Chondrocyte (in vitro differentiated cells): Measurements from ENCODE around the gene STK10. TPM values are rescaled to one million over a fixed set of nuclear protein-coding genes. Genes with fewer than 3 reads are reported as not detected.
A peak's percentile ranks its signal among the peaks of the same experiment; 100 is the strongest.

Experiments used
- DNase-seq: peaks from one replicate; pipeline ENCODE4 v3.0.0; 2021; ENCODE audit warnings: mixed read lengths, low spot score
- H3K27ac Mint-ChIP-seq: one replicate; pipeline ENCODE4 v1.8.0; 2021; ENCODE audit warnings: mild to moderate bottlenecking, moderate library complexity, mixed read lengths; ENCODE audit not compliant: unreplicated experiment
- H3K27me3 Mint-ChIP-seq: 2 replicates; pipeline ENCODE4 v1.8.0; 2021; ENCODE audit warnings: low read depth, mixed read lengths
- H3K36me3 Mint-ChIP-seq: 2 replicates; pipeline ENCODE4 v1.8.0; 2021; ENCODE audit warnings: low read depth, mixed read lengths
- H3K4me1 Mint-ChIP-seq: 2 replicates; pipeline ENCODE4 v1.8.0; 2021; ENCODE audit warnings: low read depth, mild to moderate bottlenecking, mixed read lengths
- H3K4me3 Mint-ChIP-seq: one replicate; pipeline ENCODE4 v1.8.0; 2021; ENCODE audit warnings: mild to moderate bottlenecking, moderate library complexity, mixed read lengths; ENCODE audit not compliant: unreplicated experiment
- H3K9me3 Mint-ChIP-seq: 2 replicates; pipeline ENCODE4 v1.8.0; 2021; ENCODE audit warnings: low read depth, mixed read lengths
- CTCF ChIP-seq: fragments of 200-600 bp; sonication (generic); IDR thresholded peaks from 2 replicates; pipeline ENCODE4 v1.5.0; 2021; ENCODE audit warnings: antibody characterized with exemption, mild to moderate bottlenecking, moderate library complexity
- total RNA-seq: library from RNA; stranded (reverse); gene quantifications from 3 replicates; pipeline ENCODE4 v1.2.1, GENCODE V29; 2021

Gene STK10
- total RNA-seq, 1 donor from 2014 or later: 45.9 TPM

GRCh38 chr5:172085738-172086137 is 102.3 kb downstream of the STK10 start:
- Mint-ChIP-seq H3K4me3 (no peak overlapping the region), H3K36me3 (peaks cover 17% of the 10 kb centered on the region), H3K9me3 (no peaks in the 10 kb centered on the region), H3K27ac (no peak overlapping the region), H3K27me3 (no peaks in the 10 kb centered on the region), H3K4me1 (peaks cover 3% of the 10 kb centered on the region)
- TF ChIP-seq CTCF: no peak
- DNase-seq: peak; percentile 64

- peaks cover 34% of the 10 kb centered on the region for H3K4me1 Mint-ChIP-seq
- TF ChIP-seq CTCF: no peak
- no peak overlapping the region for H3K4me3 Mint-ChIP-seq
- no peak overlapping the region for H3K27ac Mint-ChIP-seq
- peak; percentile 65 for DNase-seq
- H3K36me3 Mint-ChIP-seq: peaks cover 11% of the 10 kb centered on the region
- H3K9me3 Mint-ChIP-seq: no peaks in the 10 kb centered on the region
- no peaks in the 10 kb centered on the region for H3K27me3 Mint-ChIP-seq
Measured at GRCh38 chr5:172082180-172082579, 105.8 kb downstream of the STK10 start.

- no peak overlapping the region for H3K4me3 Mint-ChIP-seq
- peaks cover 15% of the 10 kb centered on the region for H3K36me3 Mint-ChIP-seq
- H3K27ac Mint-ChIP-seq: peak overlapping the region; percentile 53
- no peaks in the 10 kb centered on the region for H3K9me3 Mint-ChIP-seq
- peaks cover 50% of the 10 kb centered on the region for H3K4me1 Mint-ChIP-seq
- no peaks in the 10 kb centered on the region for H3K27me3 Mint-ChIP-seq
- TF ChIP-seq CTCF: no peak
- no peak for DNase-seq
Measured at GRCh38 chr5:172079876-172080275, 108.1 kb downstream of the STK10 start.

- Mint-ChIP-seq H3K27ac (peak overlapping the region; percentile 69), H3K4me3 (no peak overlapping the region), H3K9me3 (no peaks in the 10 kb centered on the region), H3K4me1 (peaks cover 53% of the 10 kb centered on the region), H3K27me3 (no peaks in the 10 kb centered on the region), H3K36me3 (peaks cover 18% of the 10 kb centered on the region)
- no peak for DNase-seq
- no peak for TF ChIP-seq CTCF
Measured at GRCh38 chr5:172078726-172079345, 109.2 kb downstream of the STK10 start.

GRCh38 chr5:172077664-172078425 is 110.2 kb downstream of the STK10 start:
- Mint-ChIP-seq H3K27ac (peak overlapping the region; percentile 69), H3K4me3 (no peak overlapping the region), H3K9me3 (no peaks in the 10 kb centered on the region), H3K27me3 (no peaks in the 10 kb centered on the region), H3K4me1 (peaks cover 53% of the 10 kb centered on the region), H3K36me3 (peaks cover 18% of the 10 kb centered on the region)
- DNase-seq: no peak
- TF ChIP-seq CTCF: no peak
